T-helper 2 cell treated with Interferon-gamma antibody and Interleukin-4, amounts not matched to agents 5 μg/mL and 100 μg/mL, for 36 hours (primary cell): ENCODE results near the gene CDKN2B-AS1.
"Not testable (repeated sequence)": the region's sequence is repeated elsewhere in the genome, so short reads cannot be mapped to it uniquely, and the experiment has no call there.

Source experiments
- DNase-seq: peaks from one replicate; pipeline ENCODE4 v3.0.0; 2021; ENCODE audit warnings: low spot score
- H3K27ac Mint-ChIP-seq: one replicate; pipeline ENCODE4 v1.8.0; 2021; ENCODE audit warnings: mild to moderate bottlenecking, mixed read lengths
- H3K27me3 Mint-ChIP-seq: one replicate; pipeline ENCODE4 v1.8.0; 2021; ENCODE audit warnings: low read depth, mixed read lengths
- H3K36me3 Mint-ChIP-seq: one replicate; pipeline ENCODE4 v1.8.0; 2021; ENCODE audit warnings: low read depth, mixed read lengths
- H3K4me1 Mint-ChIP-seq: one replicate; pipeline ENCODE4 v1.8.0; 2021; ENCODE audit warnings: low read depth, mixed read lengths
- H3K4me3 Mint-ChIP-seq: one replicate; pipeline ENCODE4 v1.8.0; 2022; ENCODE audit warnings: mild to moderate bottlenecking, moderate library complexity, mixed read lengths
- H3K9me3 Mint-ChIP-seq: one replicate; pipeline ENCODE4 v1.8.0; 2021; ENCODE audit warnings: mixed read lengths

CDKN2B-AS1 gene

GRCh38 chr9:22052376-22052945 lies 57.9 kb downstream of the CDKN2B-AS1 start:
- Mint-ChIP-seq H3K4me3 (peak overlapping the region; percentile 17), H3K36me3 (peaks cover 31% of the 10 kb centered on the region), H3K27ac (peak overlapping the region; percentile 58), H3K4me1 (peaks cover 34% of the 10 kb centered on the region), H3K9me3 (no peaks in the 10 kb centered on the region), H3K27me3 (peaks cover 31% of the 10 kb centered on the region)
- peak; percentile 71 for DNase-seq

- H3K9me3 Mint-ChIP-seq, result peaks cover 2% of the 10 kb centered on the region
- H3K27me3 Mint-ChIP-seq, result peaks cover 27% of the 10 kb centered on the region
- H3K4me3 Mint-ChIP-seq, result peak overlapping the region; percentile 17
- H3K36me3 Mint-ChIP-seq, result peaks cover 31% of the 10 kb centered on the region
- no peak for DNase-seq
- H3K27ac Mint-ChIP-seq, result peak overlapping the region; percentile 58
- peaks cover 35% of the 10 kb centered on the region for H3K4me1 Mint-ChIP-seq
These were observed 58.6 kb downstream of the CDKN2B-AS1 start for GRCh38 chr9:22053178-22053577.

GRCh38 chr9:22054076-22054475 lies 59.5 kb downstream of the CDKN2B-AS1 start:
- H3K27me3 Mint-ChIP-seq, result peaks cover 26% of the 10 kb centered on the region
- no peak for DNase-seq
- H3K27ac Mint-ChIP-seq, result no peak overlapping the region
- H3K4me1 Mint-ChIP-seq, result peaks cover 36% of the 10 kb centered on the region
- H3K36me3 Mint-ChIP-seq, result peaks cover 28% of the 10 kb centered on the region
- H3K9me3 Mint-ChIP-seq, result peaks cover 4% of the 10 kb centered on the region
- H3K4me3 Mint-ChIP-seq, result no peak overlapping the region

- peaks cover 27% of the 10 kb centered on the region for H3K36me3 Mint-ChIP-seq
- DNase-seq, result no peak
- H3K4me1 Mint-ChIP-seq, result peaks cover 36% of the 10 kb centered on the region
- peaks cover 27% of the 10 kb centered on the region for H3K27me3 Mint-ChIP-seq
- peaks cover 4% of the 10 kb centered on the region for H3K9me3 Mint-ChIP-seq
- H3K4me3 Mint-ChIP-seq, result no peak overlapping the region
- no peak overlapping the region for H3K27ac Mint-ChIP-seq
These were observed 59.9 kb downstream of the CDKN2B-AS1 start for GRCh38 chr9:22054529-22054928.

- Mint-ChIP-seq H3K27ac (no peak overlapping the region), H3K27me3 (peaks cover 29% of the 10 kb centered on the region), H3K4me1 (peaks cover 36% of the 10 kb centered on the region), H3K4me3 (no peak overlapping the region), H3K9me3 (peaks cover 4% of the 10 kb centered on the region), H3K36me3 (peaks cover 26% of the 10 kb centered on the region)
- DNase-seq, result no peak
These were observed 60.5 kb downstream of the CDKN2B-AS1 start for GRCh38 chr9:22055090-22055489.

GRCh38 chr9:22056402-22056801 lies 61.8 kb downstream of the CDKN2B-AS1 start:
- H3K4me1 Mint-ChIP-seq, result peaks cover 28% of the 10 kb centered on the region
- peaks cover 25% of the 10 kb centered on the region for H3K36me3 Mint-ChIP-seq
- H3K9me3 Mint-ChIP-seq, result peaks cover 4% of the 10 kb centered on the region
- peaks cover 39% of the 10 kb centered on the region for H3K27me3 Mint-ChIP-seq
- no peak overlapping the region for H3K4me3 Mint-ChIP-seq
- no peak overlapping the region for H3K27ac Mint-ChIP-seq
- no peak for DNase-seq

GRCh38 chr9:22057972-22058371 lies 63.4 kb downstream of the CDKN2B-AS1 start:
- DNase-seq, H3K27ac Mint-ChIP-seq, H3K9me3 Mint-ChIP-seq, H3K4me3 Mint-ChIP-seq: not testable (repeated sequence)
- Mint-ChIP-seq H3K4me1 (peaks cover 14% of the 10 kb centered on the region), H3K27me3 (peaks cover 50% of the 10 kb centered on the region), H3K36me3 (peaks cover 18% of the 10 kb centered on the region)

GRCh38 chr9:22060831-22061383 lies 66.3 kb downstream of the CDKN2B-AS1 start:
- no peak overlapping the region for H3K4me3 Mint-ChIP-seq
- peaks cover 25% of the 10 kb centered on the region for H3K36me3 Mint-ChIP-seq
- peaks cover 4% of the 10 kb centered on the region for H3K9me3 Mint-ChIP-seq
- no peak overlapping the region for H3K27ac Mint-ChIP-seq
- peaks cover 53% of the 10 kb centered on the region for H3K27me3 Mint-ChIP-seq
- H3K4me1 Mint-ChIP-seq, result peaks cover 26% of the 10 kb centered on the region
- DNase-seq, result no peak

- Mint-ChIP-seq H3K4me3 (peak overlapping the region; percentile 20), H3K9me3 (no peaks in the 10 kb centered on the region), H3K27ac (peak overlapping the region; percentile 60), H3K4me1 (peaks cover 27% of the 10 kb centered on the region), H3K27me3 (peaks cover 49% of the 10 kb centered on the region), H3K36me3 (peaks cover 21% of the 10 kb centered on the region)
- no peak for DNase-seq
These were observed 70.4 kb downstream of the CDKN2B-AS1 start for GRCh38 chr9:22064957-22065356.

GRCh38 chr9:22065431-22066200 lies 71.0 kb downstream of the CDKN2B-AS1 start:
- H3K36me3 Mint-ChIP-seq, result peaks cover 18% of the 10 kb centered on the region
- H3K27me3 Mint-ChIP-seq, result peaks cover 46% of the 10 kb centered on the region
- H3K27ac Mint-ChIP-seq, result peak overlapping the region; percentile 60
- DNase-seq, result no peak
- peaks cover 29% of the 10 kb centered on the region for H3K4me1 Mint-ChIP-seq
- H3K9me3 Mint-ChIP-seq, result peaks cover under 1% of the 10 kb centered on the region
- peak overlapping the region; percentile 35 for H3K4me3 Mint-ChIP-seq

- no peak overlapping the region for H3K4me3 Mint-ChIP-seq
- H3K4me1 Mint-ChIP-seq, result peaks cover 36% of the 10 kb centered on the region
- peaks cover 3% of the 10 kb centered on the region for H3K9me3 Mint-ChIP-seq
- H3K27me3 Mint-ChIP-seq, result peaks cover 45% of the 10 kb centered on the region
- no peak overlapping the region for H3K27ac Mint-ChIP-seq
- H3K36me3 Mint-ChIP-seq, result peaks cover 26% of the 10 kb centered on the region
- DNase-seq, result no peak
These were observed 72.6 kb downstream of the CDKN2B-AS1 start for GRCh38 chr9:22067196-22067595.

- no peak for DNase-seq
- peaks cover 26% of the 10 kb centered on the region for H3K36me3 Mint-ChIP-seq
- peaks cover 39% of the 10 kb centered on the region for H3K27me3 Mint-ChIP-seq
- H3K9me3 Mint-ChIP-seq, result peaks cover 3% of the 10 kb centered on the region
- no peak overlapping the region for H3K4me3 Mint-ChIP-seq
- H3K27ac Mint-ChIP-seq, result no peak overlapping the region
- H3K4me1 Mint-ChIP-seq, result peaks cover 47% of the 10 kb centered on the region
These were observed 73.8 kb downstream of the CDKN2B-AS1 start for GRCh38 chr9:22068369-22068768.

GRCh38 chr9:22073349-22073748 lies 78.8 kb downstream of the CDKN2B-AS1 start:
- Mint-ChIP-seq H3K4me3 (peak overlapping the region; percentile 73), H3K9me3 (peaks cover 12% of the 10 kb centered on the region), H3K36me3 (peaks cover 24% of the 10 kb centered on the region), H3K4me1 (peaks cover 55% of the 10 kb centered on the region), H3K27me3 (peaks cover 33% of the 10 kb centered on the region), H3K27ac (peak overlapping the region; percentile 86)
- no peak for DNase-seq

- Mint-ChIP-seq H3K27ac (peak overlapping the region; percentile 86), H3K9me3 (peaks cover 14% of the 10 kb centered on the region), H3K27me3 (peaks cover 34% of the 10 kb centered on the region), H3K4me1 (peaks cover 62% of the 10 kb centered on the region), H3K36me3 (peaks cover 26% of the 10 kb centered on the region), H3K4me3 (peak overlapping the region; percentile 38)
- DNase-seq, result no peak
These were observed 83.5 kb downstream of the CDKN2B-AS1 start for GRCh38 chr9:22078081-22078480.
